NCI-H82 (cell line): ENCODE data around the gene NRG3.

ENCODE experiments used
- DNase-seq: peaks from one replicate; lab custom pipeline; 2025; lab: John Stamatoyannopoulos, UW

The NRG3 gene

GRCh38 chr10:82091413-82091812, 216.4 kb downstream of the NRG3 start:
- no peak for DNase-seq

DNA sequence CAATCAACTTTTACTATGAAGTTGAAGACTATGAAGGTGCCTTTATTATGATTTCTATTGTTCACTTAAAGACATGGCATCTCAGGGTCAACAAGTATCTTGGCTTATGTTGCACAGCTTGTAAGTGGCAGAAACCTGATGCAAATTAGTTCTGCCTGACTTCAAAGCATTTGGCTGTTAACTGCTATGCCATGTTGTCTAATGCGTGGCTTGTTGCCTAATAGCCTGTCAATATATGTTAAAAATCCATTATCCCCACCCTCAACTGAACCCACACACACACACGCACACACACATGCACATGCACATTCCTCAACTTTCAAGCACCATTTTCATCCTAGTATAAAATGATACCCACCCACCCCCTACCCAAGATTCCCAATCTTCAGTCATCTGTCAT, 217.1 kb downstream of the NRG3 start:
- no peak for DNase-seq

DNA sequence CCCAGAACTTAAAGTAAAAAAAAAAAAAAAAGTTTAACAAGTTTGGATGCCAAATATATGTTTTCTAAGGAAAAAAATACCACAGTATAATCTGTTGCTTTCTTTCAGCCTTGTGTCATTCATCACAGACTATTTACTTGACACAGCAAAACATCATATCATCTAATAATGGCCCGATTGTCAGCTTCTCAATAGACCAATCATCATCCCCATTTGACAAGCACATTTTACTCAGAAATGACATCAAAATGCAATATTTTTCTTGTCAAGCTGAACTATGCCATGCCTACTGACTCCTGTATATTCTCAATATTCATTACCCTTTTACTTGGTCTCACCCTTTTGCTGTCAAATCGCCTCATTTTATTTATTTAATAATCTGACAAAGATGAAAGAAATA, 249.7 kb downstream of the NRG3 start:
- no peak for DNase-seq

GRCh38 chr10:82128527-82128926, 253.5 kb downstream of the NRG3 start:
- DNase-seq: no peak

GRCh38 chr10:82136103-82136502, 261.1 kb downstream of the NRG3 start:
- no peak for DNase-seq

- peak; percentile 45 for DNase-seq
Observed at GRCh38 chr10:82144153-82144552, 269.2 kb downstream of the NRG3 start.

- no peak for DNase-seq
Observed at GRCh38 chr10:82148764-82149163, 273.8 kb downstream of the NRG3 start.

GRCh38 chr10:82149674-82150073, 274.7 kb downstream of the NRG3 start:
- no peak for DNase-seq

- peak; percentile 83 for DNase-seq
Observed at GRCh38 chr10:82150123-82150900, 275.3 kb downstream of the NRG3 start.

DNA sequence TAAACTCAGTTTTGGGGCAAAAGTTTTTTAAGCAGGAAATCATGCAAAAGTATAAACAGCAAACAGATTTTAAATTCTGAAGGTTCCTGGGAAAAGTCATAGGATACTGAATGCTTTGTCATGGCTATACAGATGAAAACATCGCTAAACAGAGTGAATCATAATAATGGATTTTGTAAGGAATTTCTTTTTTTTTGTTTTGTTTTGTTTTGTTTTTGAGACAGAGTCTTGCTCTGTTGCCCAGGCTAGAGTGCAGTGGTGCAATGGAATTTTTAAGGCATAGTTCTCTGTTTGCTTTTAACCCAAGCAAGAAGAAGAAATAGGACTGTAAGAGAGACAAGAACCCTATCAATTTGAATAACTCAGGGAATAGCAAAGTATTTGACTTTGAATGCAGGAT, 285.3 kb downstream of the NRG3 start:
- no peak for DNase-seq

DNA sequence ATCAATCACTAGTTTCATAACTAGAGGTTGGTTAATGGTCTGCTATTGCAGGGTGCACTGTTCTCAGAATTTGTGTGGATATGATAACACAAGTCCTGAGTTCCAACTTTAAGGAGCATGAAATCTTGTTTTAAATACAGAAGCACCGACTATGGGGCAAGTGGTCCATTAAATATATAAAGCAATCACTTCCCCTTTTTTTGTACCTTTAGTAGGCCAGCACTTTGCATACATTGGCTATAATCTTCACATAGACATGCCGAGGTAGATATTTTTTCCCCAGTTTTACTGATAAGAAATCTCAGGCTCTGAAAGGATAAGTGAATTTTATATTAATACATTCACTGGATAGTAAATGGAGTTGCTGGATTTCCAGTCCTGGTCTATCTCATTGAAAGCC, 286.3 kb downstream of the NRG3 start:
- DNase-seq: no peak

DNA sequence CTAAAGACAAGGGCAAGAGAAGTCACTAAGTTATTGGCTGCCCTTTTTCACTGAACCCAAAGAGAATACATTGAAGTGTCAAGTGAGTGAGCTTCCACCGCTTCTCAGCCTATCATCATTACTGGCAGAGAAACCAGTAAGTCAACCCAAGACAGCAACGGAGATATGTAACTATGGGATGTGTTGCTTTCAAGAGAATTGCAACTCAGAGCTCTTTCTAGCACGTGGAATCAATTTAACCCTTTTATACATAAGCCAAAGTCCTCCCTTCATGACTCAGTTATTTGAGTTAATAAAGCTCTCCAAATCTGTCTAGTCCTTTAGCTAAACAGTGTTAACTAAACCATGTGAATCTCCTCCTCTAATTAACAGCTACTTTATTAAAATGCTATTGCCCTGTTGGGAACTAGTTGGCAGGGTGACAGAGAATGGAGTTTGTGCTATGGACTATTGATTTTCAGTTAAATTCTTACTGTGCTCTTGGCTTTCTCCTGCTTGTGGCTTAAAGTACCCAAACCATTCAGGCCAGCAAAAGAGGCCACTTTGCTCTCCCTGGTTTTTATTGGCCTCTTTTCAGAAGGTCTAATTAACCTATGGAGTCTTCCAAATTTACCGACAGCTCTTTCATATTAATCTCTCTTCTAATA, 287.7 kb downstream of the NRG3 start:
- DNase-seq: no peak

DNA sequence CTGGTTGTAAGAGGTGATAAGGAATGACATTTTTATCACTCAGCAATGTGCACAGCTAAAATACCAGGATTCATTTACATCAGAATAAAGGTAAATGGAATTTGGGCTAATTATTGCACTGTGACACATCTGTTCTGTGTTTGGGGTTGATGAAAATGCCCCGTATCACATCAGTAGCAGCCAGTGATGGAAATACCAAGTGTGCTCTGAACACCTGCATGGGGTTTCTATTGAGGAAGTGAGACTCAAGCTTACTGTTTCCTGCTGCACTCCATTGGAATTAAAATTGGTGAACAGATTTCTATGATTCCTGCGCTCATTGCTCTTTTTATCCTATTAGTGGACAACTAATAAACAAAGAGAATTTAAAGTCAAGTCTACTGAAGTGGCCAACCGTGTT, 296.9 kb downstream of the NRG3 start:
- no peak for DNase-seq

GRCh38 chr10:82176587-82176986, 301.6 kb downstream of the NRG3 start:
- DNase-seq: no peak

- peak; percentile 87 for DNase-seq
Observed at GRCh38 chr10:82190432-82191260, 315.7 kb downstream of the NRG3 start.

DNA sequence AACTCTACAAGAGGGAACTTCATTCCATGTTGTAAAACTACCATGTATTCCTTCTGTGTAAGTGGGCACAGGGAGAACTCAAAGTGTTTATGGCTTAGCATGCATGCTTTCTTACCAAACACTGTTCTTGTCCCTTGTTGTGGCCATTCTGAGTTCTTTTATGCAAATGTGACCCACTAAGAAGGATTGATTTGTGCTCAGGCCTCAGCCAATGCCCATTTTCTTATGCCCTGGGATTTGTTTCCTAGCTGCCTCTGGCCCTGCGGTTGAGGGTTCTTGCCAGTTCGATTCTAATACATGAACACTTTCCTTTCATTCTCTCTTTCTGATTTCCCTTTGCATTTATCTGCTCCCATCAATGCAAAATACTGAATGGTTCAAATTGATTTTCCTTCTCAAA, 316.7 kb downstream of the NRG3 start:
- DNase-seq: no peak

DNA sequence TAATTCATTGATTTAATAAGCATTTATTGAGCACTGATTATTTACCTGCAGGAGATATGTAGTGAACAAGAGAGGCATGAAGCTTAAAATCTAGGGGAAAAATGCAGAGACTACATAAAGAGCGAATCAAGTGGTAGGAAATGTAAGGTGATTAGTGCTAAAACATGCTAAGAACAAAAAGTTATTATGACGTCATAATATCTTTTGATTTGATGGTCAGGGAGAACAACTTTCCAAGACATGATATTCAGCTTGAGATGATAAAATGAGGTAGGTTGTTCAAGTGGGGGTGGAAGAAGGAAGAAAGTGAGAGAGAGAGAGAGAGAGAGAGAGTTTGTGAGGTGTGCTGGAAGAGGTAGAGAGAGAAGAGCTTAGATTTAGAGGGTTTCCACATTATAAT, 317.7 kb downstream of the NRG3 start:
- no peak for DNase-seq

DNA sequence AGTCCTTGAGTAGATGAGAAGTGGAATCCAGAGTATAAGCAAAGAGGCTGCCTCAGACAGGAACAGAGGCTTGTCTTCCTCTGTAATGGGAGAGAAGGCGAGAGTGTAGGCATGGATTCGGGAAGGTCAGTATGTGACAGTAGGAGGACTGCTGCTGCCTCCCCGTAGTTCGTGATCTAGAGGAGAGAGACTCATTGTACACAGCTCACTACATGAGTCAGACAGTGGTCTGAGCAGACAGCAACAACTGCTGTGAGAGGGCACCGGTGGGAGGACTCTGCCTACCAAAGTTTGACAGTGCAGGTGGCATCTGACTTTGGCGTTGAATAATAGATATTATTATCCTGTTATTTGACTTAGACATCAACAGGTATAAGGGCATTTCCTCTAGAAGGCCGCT, 319.4 kb downstream of the NRG3 start:
- no peak for DNase-seq

GRCh38 chr10:82206831-82207230, 331.8 kb downstream of the NRG3 start:
- DNase-seq: no peak

GRCh38 chr10:82208726-82209125, 333.7 kb downstream of the NRG3 start:
- DNase-seq: peak; percentile 82

DNA sequence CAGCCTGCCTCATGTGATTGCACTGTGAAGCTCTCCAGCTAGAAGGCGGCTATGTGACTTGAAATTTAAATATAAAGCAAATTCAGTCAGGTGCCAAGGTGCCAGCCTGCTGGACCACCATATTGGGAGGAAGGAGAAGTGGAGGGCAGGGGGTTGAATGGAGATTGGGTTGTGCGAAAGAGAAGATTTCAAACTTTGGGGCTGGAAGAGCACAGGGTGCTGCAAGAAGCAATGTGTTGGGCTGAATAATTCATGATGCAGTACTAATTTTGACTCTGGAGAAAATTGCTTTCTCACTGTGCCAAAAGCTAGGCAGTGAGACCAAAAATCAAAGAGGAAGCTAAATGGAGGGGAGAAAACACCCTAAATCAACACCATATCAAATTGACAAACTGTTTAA, 335.3 kb downstream of the NRG3 start:
- DNase-seq: no peak

GRCh38 chr10:82211346-82211745, 336.4 kb downstream of the NRG3 start:
- no peak for DNase-seq

DNA sequence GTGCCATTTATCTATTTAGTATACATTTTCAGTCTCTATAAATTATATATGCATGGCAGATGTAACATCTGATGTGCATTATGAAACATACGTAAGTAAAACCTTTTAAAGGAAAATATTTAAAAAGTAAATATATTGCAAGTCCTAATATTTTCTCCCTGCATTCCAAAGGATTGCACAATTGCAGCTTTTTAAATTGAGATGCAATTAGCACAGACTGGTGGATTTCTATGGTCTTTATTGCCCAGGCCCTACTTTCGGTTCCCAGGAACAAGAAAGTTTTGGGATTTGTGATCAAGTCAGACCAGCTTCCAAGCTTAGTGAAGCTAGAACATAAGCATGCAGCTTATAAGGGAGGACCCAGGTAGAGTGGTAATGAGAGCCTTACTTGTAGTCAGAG, 337.8 kb downstream of the NRG3 start:
- DNase-seq: no peak
